Measurements from ENCODE around the gene C1orf116. TPM values are rescaled to one million over a fixed set of nuclear protein-coding genes. Genes with fewer than 3 reads are reported as not detected.

The C1orf116 gene
- total RNA-seq, 1 donor from 2014 or later = under 0.01 TPM

GRCh38 chr1:207035877-207036551 is 3.5 kb upstream of the C1orf116 start:
- DNase-seq (ENCODE audit: low read depth, low spot score) = no peak

- DNase-seq (ENCODE audit: low read depth, low spot score) = no peak
Measured at GRCh38 chr1:207034998-207035397, 2.4 kb upstream of the C1orf116 start.

GRCh38 chr1:207034208-207034607 is 1.7 kb upstream of the C1orf116 start:
- no peak for DNase-seq (ENCODE audit: low read depth, low spot score)

GRCh38 chr1:207033302-207033701 is 746 bp upstream of the C1orf116 start:
- no peak for DNase-seq (ENCODE audit: low read depth, low spot score)

GRCh38 chr1:207031632-207032264 is 808 bp downstream of the C1orf116 start:
- DNase-seq (ENCODE audit: low read depth, low spot score) = no peak

GRCh38 chr1:207031016-207031415 is 1.5 kb downstream of the C1orf116 start:
- no peak for DNase-seq (ENCODE audit: low read depth, low spot score)

GRCh38 chr1:207030522-207031009 is 2.0 kb downstream of the C1orf116 start:
- DNase-seq (ENCODE audit: low read depth, low spot score) = no peak

GRCh38 chr1:207029701-207030521 is 2.6 kb downstream of the C1orf116 start:
- DNase-seq (ENCODE audit: low read depth, low spot score) = no peak

GRCh38 chr1:207028884-207029650 is 3.5 kb downstream of the C1orf116 start:
- DNase-seq (ENCODE audit: low read depth, low spot score) = no peak

- no peak for DNase-seq (ENCODE audit: low read depth, low spot score)
Measured at GRCh38 chr1:207027921-207028320, 4.6 kb downstream of the C1orf116 start.

- no peak for DNase-seq (ENCODE audit: low read depth, low spot score)
Measured at GRCh38 chr1:207027206-207027777, 5.3 kb downstream of the C1orf116 start.

GRCh38 chr1:207026104-207026534 is 6.4 kb downstream of the C1orf116 start:
- no peak for DNase-seq (ENCODE audit: low read depth, low spot score)

GRCh38 chr1:207025146-207025880 is 7.2 kb downstream of the C1orf116 start:
- DNase-seq (ENCODE audit: low read depth, low spot score) = no peak

GRCh38 chr1:207024202-207025145 is 8.1 kb downstream of the C1orf116 start:
- no peak for DNase-seq (ENCODE audit: low read depth, low spot score)

- no peak for DNase-seq (ENCODE audit: low read depth, low spot score)
Measured at GRCh38 chr1:207022996-207023679, 9.4 kb downstream of the C1orf116 start.

- no peak for DNase-seq (ENCODE audit: low read depth, low spot score)
Measured at GRCh38 chr1:207021876-207022596, 10.5 kb downstream of the C1orf116 start.

- DNase-seq (ENCODE audit: low read depth, low spot score) = no peak
Measured at GRCh38 chr1:207021139-207021861, 11.3 kb downstream of the C1orf116 start.

All from pulmonary artery endothelial cell (primary cell).